HEK293T (cell line): ENCODE results near the gene TNRC6C.
"Not testable (repeated sequence)": the region's sequence is repeated elsewhere in the genome, so short reads cannot be mapped to it uniquely, and the experiment has no call there.

Source experiments
- CTCF ChIA-PET: fragments of 350-600 bp; formaldehyde crosslinking; extraction: SDS; loops from one replicate; lab custom pipeline; 2021; ENCODE audit warnings: antibody characterized with exemption, inconsistent platforms; lab: Yijun Ruan, JAX
- POLR2A ChIA-PET: fragments of 350-600 bp; formaldehyde crosslinking; extraction: SDS; loops from one replicate; lab custom pipeline; 2020; ENCODE audit warnings: antibody characterized with exemption, inconsistent platforms; lab: Yijun Ruan, JAX
- DNase-seq: peaks from one replicate; pipeline ENCODE4 v3.0.0; 2012; ENCODE audit warnings: mixed read lengths; ENCODE audit errors: extremely low spot score
- ARNT ChIP-seq: fragments of 450-650 bp; IDR thresholded peaks from 2 replicates; pipeline ENCODE4 v1.6.1; 2017; ENCODE audit warnings: mild to moderate bottlenecking
- BHLHE40 ChIP-seq: fragments of 450-650 bp; IDR thresholded peaks from 2 replicates; pipeline ENCODE4 v1.6.1; 2016; ENCODE audit warnings: mild to moderate bottlenecking, moderate library complexity, borderline replicate concordance
- CTBP1 ChIP-seq: fragments of 450-650 bp; IDR thresholded peaks from 2 replicates; pipeline ENCODE4 v1.6.1; 2016; ENCODE audit warnings: borderline replicate concordance
- ELF4 ChIP-seq: fragments of 450-650 bp; IDR thresholded peaks from 2 replicates; pipeline ENCODE4 v1.6.1; 2017; ENCODE audit warnings: antibody characterized with exemption
- FOXA1 ChIP-seq: fragments of 450-650 bp; IDR thresholded peaks from 2 replicates; pipeline ENCODE4 v1.6.1; 2016; ENCODE audit warnings: mild to moderate bottlenecking
- FOXK2 ChIP-seq: fragments of 450-650 bp; IDR thresholded peaks from 2 replicates; pipeline ENCODE4 v1.6.1; 2016; ENCODE audit warnings: mild to moderate bottlenecking
- FOXM1 ChIP-seq: fragments of 450-650 bp; IDR thresholded peaks from 2 replicates; pipeline ENCODE4 v1.6.1; 2017; ENCODE audit warnings: mild to moderate bottlenecking, borderline replicate concordance
- HDGF ChIP-seq: fragments of 450-650 bp; IDR thresholded peaks from 2 replicates; pipeline ENCODE4 v1.6.1; 2017; ENCODE audit warnings: antibody characterized with exemption, borderline replicate concordance
- L3MBTL2 ChIP-seq: fragments of 450-650 bp; conservative IDR thresholded peaks from 2 replicates; pipeline ENCODE4 v1.6.1; 2016; ENCODE audit warnings: mild to moderate bottlenecking
- LEF1 ChIP-seq: fragments of 450-650 bp; IDR thresholded peaks from 2 replicates; pipeline ENCODE4 v1.6.1; 2017; ENCODE audit warnings: mild to moderate bottlenecking, borderline replicate concordance
- NFRKB ChIP-seq: fragments of 450-650 bp; IDR thresholded peaks from 2 replicates; pipeline ENCODE4 v1.6.1; 2016; ENCODE audit warnings: mild to moderate bottlenecking, moderate library complexity
- SP1 ChIP-seq: fragments of 450-650 bp; IDR thresholded peaks from 2 replicates; pipeline ENCODE4 v1.6.1; 2017
- SUZ12 ChIP-seq: fragments of 450-650 bp; IDR thresholded peaks from 2 replicates; pipeline ENCODE4 v1.6.1; 2016; ENCODE audit warnings: mild to moderate bottlenecking
- TARDBP ChIP-seq: fragments of 450-650 bp; IDR thresholded peaks from 2 replicates; pipeline ENCODE4 v1.6.1; 2016
- ZNF384 ChIP-seq: fragments of 450-650 bp; IDR thresholded peaks from 2 replicates; pipeline ENCODE4 v1.6.1; 2016
- TF ChIP-seq, protein P1 (sequence below): fragments of 450-650 bp; IDR thresholded peaks from 2 replicates; pipeline ENCODE4 v1.6.1; 2016

Gene TNRC6C

DNA sequence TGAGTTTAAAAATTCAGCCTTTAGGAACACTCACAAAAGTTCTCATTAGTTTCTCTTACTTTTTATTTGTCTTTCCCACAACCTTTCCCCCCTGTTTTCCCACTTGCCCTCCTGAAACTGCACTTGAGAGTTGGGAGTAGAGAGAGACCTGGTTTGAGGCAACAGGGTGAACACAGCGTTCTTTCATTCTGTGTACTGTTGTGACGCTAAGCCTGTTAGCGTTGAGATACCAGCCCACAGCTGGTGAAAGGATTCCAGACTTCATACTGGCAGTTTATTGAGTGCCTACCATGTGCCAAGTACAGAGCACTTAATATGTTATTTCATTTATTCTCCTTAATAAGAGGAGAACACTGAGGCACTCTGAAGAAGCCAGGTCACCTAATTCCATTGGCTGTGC lies 10.3 kb downstream of the TNRC6C start:
- ChIA-PET POLR2A (no interaction called here), CTCF (no interaction called here)
- no peak for TF ChIP-seq BHLHE40
- TF ChIP-seq CTBP1, result no peak
- TF ChIP-seq LEF1, result no peak
- no peak for TF ChIP-seq L3MBTL2
- TF ChIP-seq TARDBP, result no peak
- no peak for TF ChIP-seq NFRKB
- TF ChIP-seq FOXM1, result no peak
- TF ChIP-seq SUZ12, result no peak
- TF ChIP-seq ZNF384, result no peak
- no peak for TF ChIP-seq ELF4
- TF ChIP-seq ARNT, result no peak
- TF ChIP-seq FOXK2, result no peak
- DNase-seq, result no peak

DNA sequence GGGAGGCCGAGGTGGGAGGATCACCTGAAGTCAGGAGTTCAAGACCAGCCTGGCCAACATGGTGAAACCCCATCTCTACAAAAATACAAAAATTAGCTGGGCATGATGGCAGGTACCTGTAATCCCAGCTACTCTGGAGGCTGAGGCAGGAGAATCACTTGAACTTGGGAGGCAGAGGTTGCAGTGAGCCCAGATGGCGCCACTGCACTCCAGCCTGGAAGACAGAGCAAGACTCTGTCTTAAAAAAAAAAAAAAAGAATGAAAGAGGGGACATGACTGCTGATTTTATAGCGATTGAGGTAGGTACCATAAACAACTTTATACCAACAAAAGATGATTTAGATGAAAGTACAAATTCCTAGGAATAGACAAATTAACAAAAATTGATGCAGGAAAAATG lies 13.8 kb downstream of the TNRC6C start:
- CTCF ChIA-PET, result interaction anchor here (0.6 to 1.3 kb wide), 3 partner anchors 41 to 705 kb away, joined by 3 to 7 read pairs (median 3); no protein-coding TSS in a partner anchor
- TF ChIP-seq ZNF384, result peak; percentile 85
- DNase-seq, result not testable (repeated sequence)
- POLR2A ChIA-PET, result interaction anchor here (1.6 kb wide), 1 partner anchor 14 kb away, joined by 6 read pairs; the partner anchor contains the start of gene TNRC6C

DNA sequence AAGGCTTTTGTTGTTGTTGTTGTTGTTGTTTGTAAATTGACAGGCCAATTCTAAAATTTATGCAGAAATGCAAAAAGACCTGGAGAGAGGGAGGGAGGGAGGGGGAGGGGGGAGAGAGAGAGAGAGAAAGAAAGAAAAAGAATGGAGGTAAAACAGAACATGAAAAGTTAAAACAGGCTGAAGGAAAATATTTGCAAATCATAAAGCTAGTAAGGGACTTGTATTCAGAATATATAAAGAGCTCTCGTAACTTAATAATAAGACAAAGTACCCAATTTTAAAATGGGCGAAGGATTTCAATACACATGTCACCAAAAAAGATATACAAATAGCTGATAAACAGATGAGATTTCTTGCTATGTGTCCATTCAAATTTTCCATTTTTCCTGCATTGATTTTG lies 15.4 kb downstream of the TNRC6C start:
- ChIA-PET POLR2A (no interaction called here), CTCF (no interaction called here)
- no peak for DNase-seq
- no peak for TF ChIP-seq TARDBP
- TF ChIP-seq HDGF, result no peak
- TF ChIP-seq CTBP1, result no peak
- no peak for TF ChIP-seq NFRKB
- no peak for TF ChIP-seq SUZ12
- TF ChIP-seq FOXA1, result no peak
- no peak for TF ChIP-seq FOXM1
- no peak for TF ChIP-seq SP1
- no peak for TF ChIP-seq LEF1
- no peak for TF ChIP-seq ARNT
- no peak for TF ChIP-seq ZNF384
- TF ChIP-seq BHLHE40, result no peak
- no peak for TF ChIP-seq ELF4
- TF ChIP-seq, protein P1, sequence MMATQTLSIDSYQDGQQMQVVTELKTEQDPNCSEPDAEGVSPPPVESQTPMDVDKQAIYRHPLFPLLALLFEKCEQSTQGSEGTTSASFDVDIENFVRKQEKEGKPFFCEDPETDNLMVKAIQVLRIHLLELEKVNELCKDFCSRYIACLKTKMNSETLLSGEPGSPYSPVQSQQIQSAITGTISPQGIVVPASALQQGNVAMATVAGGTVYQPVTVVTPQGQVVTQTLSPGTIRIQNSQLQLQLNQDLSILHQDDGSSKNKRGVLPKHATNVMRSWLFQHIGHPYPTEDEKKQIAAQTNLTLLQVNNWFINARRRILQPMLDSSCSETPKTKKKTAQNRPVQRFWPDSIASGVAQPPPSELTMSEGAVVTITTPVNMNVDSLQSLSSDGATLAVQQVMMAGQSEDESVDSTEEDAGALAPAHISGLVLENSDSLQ, result no peak

DNA sequence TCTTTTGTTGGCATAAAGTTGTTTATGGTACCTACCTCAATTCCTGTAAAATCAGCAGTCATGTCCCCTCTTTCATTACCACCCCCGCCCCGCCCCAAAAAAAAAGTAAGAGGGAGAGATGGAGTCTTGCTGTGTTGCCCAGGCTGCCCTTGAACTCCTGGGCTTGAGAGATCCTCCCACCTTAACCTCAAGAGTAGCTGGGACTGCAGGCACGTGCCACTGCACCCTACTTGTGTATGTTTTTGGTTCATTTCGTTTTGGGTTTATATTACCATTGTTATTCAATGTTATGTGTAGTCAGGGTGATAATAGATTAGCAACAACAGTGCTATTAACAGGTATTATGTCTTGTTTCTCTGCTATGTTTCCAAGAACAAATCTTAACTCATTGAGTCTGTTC lies 15.9 kb downstream of the TNRC6C start:
- ChIA-PET CTCF (no interaction called here), POLR2A (no interaction called here)
- TF ChIP-seq FOXM1 (no peak), NFRKB (no peak), SP1 (no peak), SUZ12 (no peak), FOXK2 (no peak), ARNT (no peak), HDGF (no peak), FOXA1 (no peak), BHLHE40 (no peak), LEF1 (no peak), ELF4 (no peak)
- TF ChIP-seq, protein P1, result no peak

DNA sequence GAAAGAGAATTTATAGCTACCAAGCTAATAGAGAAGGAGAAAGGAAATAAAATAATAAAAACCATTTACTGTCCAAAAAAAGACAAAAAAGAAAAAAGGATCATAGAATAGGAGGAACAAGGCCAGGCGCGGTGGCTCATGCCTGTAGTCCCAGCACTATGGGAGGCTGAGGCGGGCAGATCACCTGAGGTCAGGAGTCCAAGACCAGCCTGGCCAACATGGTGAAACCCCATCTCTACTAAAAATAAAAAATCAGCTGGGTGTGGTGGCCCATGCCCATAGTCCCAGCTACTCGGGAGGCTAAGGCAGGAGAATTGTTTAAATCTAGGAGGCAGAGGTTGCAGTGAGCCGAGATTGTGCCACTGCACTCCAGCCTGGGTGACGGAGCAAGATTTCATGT lies 23.9 kb downstream of the TNRC6C start:
- CTCF ChIA-PET, DNase-seq: not testable (repeated sequence)
- POLR2A ChIA-PET, result interaction anchor here (0.7 kb wide), 1 partner anchor 193 kb away, joined by 3 read pairs; no protein-coding TSS in a partner anchor

More for the DNA sequence above, 15.9 kb downstream of the TNRC6C start:
- DNase-seq, result no peak

DNA sequence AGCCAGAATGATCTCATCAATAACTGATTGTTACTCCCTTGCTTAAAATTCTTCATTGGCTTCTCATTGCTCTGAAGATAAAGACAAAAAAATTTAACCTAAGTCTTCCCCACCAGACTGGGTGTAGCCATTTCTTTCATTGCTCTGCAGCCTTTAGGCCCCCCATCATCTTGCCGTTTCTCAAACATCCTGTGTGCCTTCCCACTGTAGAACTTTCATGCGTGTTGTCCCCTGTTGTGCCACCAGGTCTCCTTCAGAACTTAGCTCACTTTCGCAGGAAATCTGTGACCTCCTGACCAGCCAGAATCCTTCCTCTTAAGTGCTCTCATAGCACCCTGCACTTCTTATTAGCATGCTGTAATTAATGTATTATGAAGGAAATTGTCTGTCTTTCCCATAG lies 31.8 kb downstream of the TNRC6C start:
- TF ChIP-seq L3MBTL2, result no peak
- no peak for TF ChIP-seq FOXK2
- no peak for TF ChIP-seq ARNT
- DNase-seq, result no peak
- POLR2A ChIA-PET, result interaction anchor here (1.9 kb wide), 1 partner anchor 32 kb away, joined by 5 read pairs; the partner anchor contains the start of gene TNRC6C
- CTCF ChIA-PET, result no interaction called here

DNA sequence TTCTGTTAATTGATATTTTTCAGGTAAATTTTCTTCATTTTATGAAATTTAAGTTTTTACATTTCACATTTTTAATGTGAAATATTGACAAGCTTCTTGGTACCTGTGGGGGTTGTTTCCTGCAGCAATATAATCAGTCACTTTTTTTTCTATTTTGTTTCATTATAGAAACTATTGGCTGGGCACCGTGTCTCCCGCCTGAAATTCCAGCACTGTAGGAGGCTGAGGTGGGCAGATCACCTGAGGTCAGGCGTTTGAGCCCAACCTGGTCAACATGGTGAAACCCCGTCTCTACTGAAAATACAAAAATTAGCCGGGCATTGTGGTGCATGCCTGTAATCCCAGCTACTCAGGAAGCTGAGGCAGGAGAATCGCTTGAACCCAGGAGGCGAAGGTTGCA lies 35.2 kb downstream of the TNRC6C start:
- CTCF ChIA-PET, result interaction anchor here (0.5 to 1.2 kb wide), 2 partner anchors 11 to 20 kb away, joined by 3 read pairs; no protein-coding TSS in a partner anchor
- not testable (repeated sequence) for DNase-seq
- POLR2A ChIA-PET, result interaction anchor here (2.7 kb wide), 1 partner anchor 35 kb away, joined by 8 read pairs; the partner anchor contains the start of gene TNRC6C

DNA sequence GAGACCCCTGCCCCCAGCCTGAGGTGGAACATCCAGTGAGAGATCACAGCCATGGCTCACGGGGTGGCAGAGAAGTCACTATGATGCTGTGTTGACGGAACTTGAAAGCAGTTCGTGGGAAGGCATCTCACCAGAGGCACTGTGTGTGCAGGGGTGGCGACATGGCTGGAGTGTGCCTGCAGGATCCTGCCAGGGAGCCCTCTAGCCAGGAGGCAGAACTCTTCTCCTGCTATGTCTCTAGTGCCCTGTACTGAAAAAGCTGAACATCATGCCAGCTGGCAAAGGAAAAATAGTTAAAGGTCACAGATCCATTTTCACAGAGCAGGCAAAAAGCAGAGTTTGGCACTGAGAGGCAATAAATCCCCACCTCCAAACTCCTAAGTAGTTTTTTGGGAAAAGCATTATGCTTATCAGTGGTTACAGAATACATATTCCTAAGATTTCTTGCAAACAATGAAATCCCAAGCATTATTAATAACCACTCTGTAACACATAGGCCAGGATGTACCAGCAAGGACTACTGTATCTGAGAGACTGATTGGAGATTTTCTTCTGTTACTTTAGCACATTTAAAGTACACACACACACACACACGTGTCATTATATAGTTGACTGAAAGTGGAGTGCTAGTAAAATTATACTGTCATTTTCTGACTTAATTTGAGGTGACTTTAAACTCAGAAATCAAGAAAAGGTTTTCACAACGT lies 36.8 kb downstream of the TNRC6C start:
- POLR2A ChIA-PET, result interaction anchor here (2.7 kb wide), 1 partner anchor 37 kb away, joined by 8 read pairs; the partner anchor contains the start of gene TNRC6C
- CTCF ChIA-PET, result no interaction called here
- DNase-seq, result no peak
- TF ChIP-seq ZNF384 (no peak), TARDBP (no peak), FOXK2 (no peak), FOXM1 (no peak), BHLHE40 (no peak), CTBP1 (no peak), ELF4 (no peak), NFRKB (no peak), SUZ12 (no peak), FOXA1 (no peak)
- TF ChIP-seq, protein P1, result no peak
